K562 (cell line): ENCODE measurements around the gene FAM200B. TPM values are rescaled to one million over a fixed set of nuclear protein-coding genes. Genes with fewer than 3 reads are reported as not detected.

ENCODE experiments used
- CHD2 ChIP-seq: IDR thresholded peaks from 2 replicates; pipeline ENCODE4 v1.6.1; 2011; ENCODE audit warnings: low read depth, low read length
- ETV6 ChIP-seq, 3 experiments: fragments of 150-350 bp in 1 of 3; sonication (generic) in 1 of 3; formaldehyde crosslinking in 1 of 3; IDR thresholded peaks; 2 replicates each; pipeline versions ENCODE4 v1.6.1 to v1.8.0; 2014 to 2022; ENCODE audit warnings: borderline replicate concordance in 2 of 3, low read depth in 2 of 3, antibody characterized with exemption in 1 of 3, low read length in 1 of 3, mild to moderate bottlenecking in 1 of 3, missing genetic modification reagents in 1 of 3
- FOXJ2 ChIP-seq: fragments of 200-800 bp; sonication (Bioruptor generic); IDR thresholded peaks from 2 replicates; pipeline ENCODE4 v1.6.1; 2016; ENCODE audit warnings: missing genetic modification characterization, missing compliant biosample characterization
- HNRNPL ChIP-seq: fragments of 200-400 bp; formaldehyde crosslinking; IDR thresholded peaks from 2 replicates; pipeline ENCODE4 v1.6.1; 2017; ENCODE audit warnings: low read depth, mild to moderate bottlenecking, low read length
- NCOA1 ChIP-seq: fragments of 450-650 bp; IDR thresholded peaks from 2 replicates; pipeline ENCODE4 v1.6.1; 2016; ENCODE audit warnings: low read depth
- NONO ChIP-seq, 2 experiments: fragments of 200-400 bp in 1 of 2; fragments of 450-650 bp in 1 of 2; formaldehyde crosslinking in 1 of 2; IDR thresholded peaks; 2 replicates each; pipeline ENCODE4 v1.6.1; 2017; ENCODE audit warnings: low read depth in 2 of 2, mild to moderate bottlenecking in 2 of 2, moderate library complexity in 2 of 2, low read length in 1 of 2
- RBFOX2 ChIP-seq: fragments of 200-400 bp; formaldehyde crosslinking; IDR thresholded peaks from 2 replicates; pipeline ENCODE4 v1.6.1; 2017; ENCODE audit warnings: low read depth, mild to moderate bottlenecking, low read length, moderate library complexity
- ZNF551 ChIP-seq: fragments of 250-450 bp; sonication (Bioruptor Pico); IDR thresholded peaks from 2 replicates; pipeline ENCODE4 v1.5.0; 2021; ENCODE audit warnings: mild to moderate bottlenecking, moderate library complexity
- polyA plus RNA-seq, 8 experiments: library from polyadenylated mRNA; depleted of rRNA in 4 of 8; stranded (reverse) in 5 of 8; unstranded in 3 of 8; fragments of >200 nt; fragmentation: Nextera tagmentation in 2 of 8; fragmentation: Illumina TruSeq in 1 of 8; extraction: Ambion mirVana in 2 of 8; extraction: Trizol in 1 of 8; gene quantifications; 2 replicates each; pipeline versions ENCODE4 v1.2.1 to v1.2.3, GENCODE V29; 2011 to 2014; ENCODE audit warnings: inconsistent platforms in 1 of 8, missing spikeins in 1 of 8
- total RNA-seq, 7 experiments: library from RNA; depleted of rRNA in 6 of 7; stranded (reverse); fragments of >200 nt in 6 of 7; fragmentation: Illumina TruSeq in 2 of 7; extraction: Trizol in 2 of 7; gene quantifications; 2 replicates each; pipeline versions ENCODE4 v1.2.1 to v1.2.3, GENCODE V29; 2011 to 2021; ENCODE audit warnings: low replicate concordance in 1 of 7
- TF ChIP-seq, protein P1 (sequence below), 2 experiments: fragments of 450-650 bp; formaldehyde crosslinking in 1 of 2; IDR thresholded peaks; 2 replicates each; pipeline versions ENCODE4 v1.4.0 to v1.6.1; 2014 to 2020; ENCODE audit warnings: mild to moderate bottlenecking in 2 of 2, borderline replicate concordance in 1 of 2, low read depth in 1 of 2
- TF ChIP-seq, protein P2 (sequence below): fragments of 450-650 bp; IDR thresholded peaks from 2 replicates; pipeline ENCODE4 v1.6.1; 2017; ENCODE audit warnings: antibody characterized with exemption, mild to moderate bottlenecking
- TF ChIP-seq, protein P3 (sequence below): fragments of 450-650 bp; conservative IDR thresholded peaks from 2 replicates; pipeline ENCODE4 v1.6.1; 2016; ENCODE audit warnings: missing genetic modification characterization, low read depth, mild to moderate bottlenecking, missing compliant biosample characterization, moderate library complexity
- TF ChIP-seq, protein P4 (sequence below): sonication (generic); formaldehyde crosslinking; IDR thresholded peaks from 2 replicates; pipeline ENCODE4 v1.8.0; 2022; ENCODE audit warnings: mild to moderate bottlenecking, missing genetic modification reagents

The FAM200B gene
- total and polyA plus RNA-seq, 9 of the 15 experiments (the other 6 are each of a cell fraction or from before 2014, with no cell fraction given): 17.4 to 48.0 (median 25.5) TPM

DNA sequence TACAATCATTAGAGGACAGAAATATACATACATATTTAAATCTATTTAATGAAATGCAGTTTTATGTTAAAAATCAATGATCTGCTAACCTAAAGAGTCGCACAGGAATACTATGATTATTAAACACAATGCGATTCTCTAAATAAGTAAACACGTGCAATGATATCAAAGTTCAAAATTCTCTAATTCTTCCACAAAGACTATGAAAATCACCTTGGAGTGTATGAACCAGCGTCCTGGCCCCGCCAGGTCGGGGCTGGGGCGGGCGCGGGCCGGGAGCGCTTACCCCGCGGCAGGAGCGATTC is 608 bp upstream of the FAM200B start (continued):
- TF ChIP-seq, protein P1, sequence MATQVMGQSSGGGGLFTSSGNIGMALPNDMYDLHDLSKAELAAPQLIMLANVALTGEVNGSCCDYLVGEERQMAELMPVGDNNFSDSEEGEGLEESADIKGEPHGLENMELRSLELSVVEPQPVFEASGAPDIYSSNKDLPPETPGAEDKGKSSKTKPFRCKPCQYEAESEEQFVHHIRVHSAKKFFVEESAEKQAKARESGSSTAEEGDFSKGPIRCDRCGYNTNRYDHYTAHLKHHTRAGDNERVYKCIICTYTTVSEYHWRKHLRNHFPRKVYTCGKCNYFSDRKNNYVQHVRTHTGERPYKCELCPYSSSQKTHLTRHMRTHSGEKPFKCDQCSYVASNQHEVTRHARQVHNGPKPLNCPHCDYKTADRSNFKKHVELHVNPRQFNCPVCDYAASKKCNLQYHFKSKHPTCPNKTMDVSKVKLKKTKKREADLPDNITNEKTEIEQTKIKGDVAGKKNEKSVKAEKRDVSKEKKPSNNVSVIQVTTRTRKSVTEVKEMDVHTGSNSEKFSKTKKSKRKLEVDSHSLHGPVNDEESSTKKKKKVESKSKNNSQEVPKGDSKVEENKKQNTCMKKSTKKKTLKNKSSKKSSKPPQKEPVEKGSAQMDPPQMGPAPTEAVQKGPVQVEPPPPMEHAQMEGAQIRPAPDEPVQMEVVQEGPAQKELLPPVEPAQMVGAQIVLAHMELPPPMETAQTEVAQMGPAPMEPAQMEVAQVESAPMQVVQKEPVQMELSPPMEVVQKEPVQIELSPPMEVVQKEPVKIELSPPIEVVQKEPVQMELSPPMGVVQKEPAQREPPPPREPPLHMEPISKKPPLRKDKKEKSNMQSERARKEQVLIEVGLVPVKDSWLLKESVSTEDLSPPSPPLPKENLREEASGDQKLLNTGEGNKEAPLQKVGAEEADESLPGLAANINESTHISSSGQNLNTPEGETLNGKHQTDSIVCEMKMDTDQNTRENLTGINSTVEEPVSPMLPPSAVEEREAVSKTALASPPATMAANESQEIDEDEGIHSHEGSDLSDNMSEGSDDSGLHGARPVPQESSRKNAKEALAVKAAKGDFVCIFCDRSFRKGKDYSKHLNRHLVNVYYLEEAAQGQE (IDR thresholded peaks at IDR 0.05; ENCODE audit: borderline replicate concordance): no peak
- TF ChIP-seq, protein P1 (CRISPR knock-in tag; IDR thresholded peaks at IDR 0.05; ENCODE audit: low read depth): no peak
- no peak for TF ChIP-seq HNRNPL
- no peak for TF ChIP-seq ETV6 (IDR thresholded peaks at IDR 0.05; ENCODE audit: borderline replicate concordance in 1 of 2, low read depth in 2 of 2, low read length in 1 of 2)
- 0 out of 2 replicates have a peak, but pooled peaks have one; percentile 33 for TF ChIP-seq ETV6 (CRISPR knock-in tag; IDR thresholded peaks at IDR 0.05; ENCODE audit: borderline replicate concordance)
- TF ChIP-seq RBFOX2: no peak
- 0 out of 4 replicates have a peak, but pooled peaks of 1 of the 2 experiments have one; percentile 14 for TF ChIP-seq NONO (IDR thresholded peaks at IDR 0.05; ENCODE audit: low read depth in 2 of 2, low read length in 1 of 2)
- no peak for TF ChIP-seq FOXJ2
- TF ChIP-seq, protein P2, sequence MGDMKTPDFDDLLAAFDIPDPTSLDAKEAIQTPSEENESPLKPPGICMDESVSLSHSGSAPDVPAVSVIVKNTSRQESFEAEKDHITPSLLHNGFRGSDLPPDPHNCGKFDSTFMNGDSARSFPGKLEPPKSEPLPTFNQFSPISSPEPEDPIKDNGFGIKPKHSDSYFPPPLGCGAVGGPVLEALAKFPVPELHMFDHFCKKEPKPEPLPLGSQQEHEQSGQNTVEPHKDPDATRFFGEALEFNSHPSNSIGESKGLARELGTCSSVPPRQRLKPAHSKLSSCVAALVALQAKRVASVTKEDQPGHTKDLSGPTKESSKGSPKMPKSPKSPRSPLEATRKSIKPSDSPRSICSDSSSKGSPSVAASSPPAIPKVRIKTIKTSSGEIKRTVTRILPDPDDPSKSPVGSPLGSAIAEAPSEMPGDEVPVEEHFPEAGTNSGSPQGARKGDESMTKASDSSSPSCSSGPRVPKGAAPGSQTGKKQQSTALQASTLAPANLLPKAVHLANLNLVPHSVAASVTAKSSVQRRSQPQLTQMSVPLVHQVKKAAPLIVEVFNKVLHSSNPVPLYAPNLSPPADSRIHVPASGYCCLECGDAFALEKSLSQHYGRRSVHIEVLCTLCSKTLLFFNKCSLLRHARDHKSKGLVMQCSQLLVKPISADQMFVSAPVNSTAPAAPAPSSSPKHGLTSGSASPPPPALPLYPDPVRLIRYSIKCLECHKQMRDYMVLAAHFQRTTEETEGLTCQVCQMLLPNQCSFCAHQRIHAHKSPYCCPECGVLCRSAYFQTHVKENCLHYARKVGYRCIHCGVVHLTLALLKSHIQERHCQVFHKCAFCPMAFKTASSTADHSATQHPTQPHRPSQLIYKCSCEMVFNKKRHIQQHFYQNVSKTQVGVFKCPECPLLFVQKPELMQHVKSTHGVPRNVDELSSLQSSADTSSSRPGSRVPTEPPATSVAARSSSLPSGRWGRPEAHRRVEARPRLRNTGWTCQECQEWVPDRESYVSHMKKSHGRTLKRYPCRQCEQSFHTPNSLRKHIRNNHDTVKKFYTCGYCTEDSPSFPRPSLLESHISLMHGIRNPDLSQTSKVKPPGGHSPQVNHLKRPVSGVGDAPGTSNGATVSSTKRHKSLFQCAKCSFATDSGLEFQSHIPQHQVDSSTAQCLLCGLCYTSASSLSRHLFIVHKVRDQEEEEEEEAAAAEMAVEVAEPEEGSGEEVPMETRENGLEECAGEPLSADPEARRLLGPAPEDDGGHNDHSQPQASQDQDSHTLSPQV: no peak
- 0 out of 2 replicates have a peak, but pooled peaks have one; percentile 5 for TF ChIP-seq NCOA1
- no peak for TF ChIP-seq ZNF551
- TF ChIP-seq, protein P3, sequence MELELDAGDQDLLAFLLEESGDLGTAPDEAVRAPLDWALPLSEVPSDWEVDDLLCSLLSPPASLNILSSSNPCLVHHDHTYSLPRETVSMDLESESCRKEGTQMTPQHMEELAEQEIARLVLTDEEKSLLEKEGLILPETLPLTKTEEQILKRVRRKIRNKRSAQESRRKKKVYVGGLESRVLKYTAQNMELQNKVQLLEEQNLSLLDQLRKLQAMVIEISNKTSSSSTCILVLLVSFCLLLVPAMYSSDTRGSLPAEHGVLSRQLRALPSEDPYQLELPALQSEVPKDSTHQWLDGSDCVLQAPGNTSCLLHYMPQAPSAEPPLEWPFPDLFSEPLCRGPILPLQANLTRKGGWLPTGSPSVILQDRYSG (tag): no peak
- TF ChIP-seq, protein P4, sequence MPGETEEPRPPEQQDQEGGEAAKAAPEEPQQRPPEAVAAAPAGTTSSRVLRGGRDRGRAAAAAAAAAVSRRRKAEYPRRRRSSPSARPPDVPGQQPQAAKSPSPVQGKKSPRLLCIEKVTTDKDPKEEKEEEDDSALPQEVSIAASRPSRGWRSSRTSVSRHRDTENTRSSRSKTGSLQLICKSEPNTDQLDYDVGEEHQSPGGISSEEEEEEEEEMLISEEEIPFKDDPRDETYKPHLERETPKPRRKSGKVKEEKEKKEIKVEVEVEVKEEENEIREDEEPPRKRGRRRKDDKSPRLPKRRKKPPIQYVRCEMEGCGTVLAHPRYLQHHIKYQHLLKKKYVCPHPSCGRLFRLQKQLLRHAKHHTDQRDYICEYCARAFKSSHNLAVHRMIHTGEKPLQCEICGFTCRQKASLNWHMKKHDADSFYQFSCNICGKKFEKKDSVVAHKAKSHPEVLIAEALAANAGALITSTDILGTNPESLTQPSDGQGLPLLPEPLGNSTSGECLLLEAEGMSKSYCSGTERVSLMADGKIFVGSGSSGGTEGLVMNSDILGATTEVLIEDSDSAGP (CRISPR knock-in tag): no peak
- no peak for TF ChIP-seq CHD2
